Bronchial epithelial cell (primary cell): ENCODE results near the gene ADSS2. TPM values are rescaled to one million over a fixed set of nuclear protein-coding genes. Genes with fewer than 3 reads are reported as not detected.

Source experiments
- DNase-seq: peaks from one replicate; pipeline ENCODE4 v3.0.0-alpha.2; 2010; ENCODE audit warnings: low read depth
- FAIRE-seq: peaks from 2 replicates; lab custom pipeline; 2011; peaks lifted over from hg19 to GRCh38; lab: Jason Lieb, UNC
- H3K27me3 ChIP-seq: 2 replicates; pipeline ENCODE4 v1.5.1; 2011; ENCODE audit warnings: low read length; ENCODE audit not compliant: control insufficient read depth, insufficient read depth
- H3K36me3 ChIP-seq: 2 replicates; pipeline ENCODE4 v1.5.1; 2011; ENCODE audit warnings: low read length; ENCODE audit not compliant: control insufficient read depth, insufficient read depth
- H3K4me3 ChIP-seq: 2 replicates; pipeline ENCODE4 v1.5.1; 2011; ENCODE audit warnings: mild to moderate bottlenecking, low read depth, low read length, control low read depth
- total RNA-seq: library from RNA; depleted of rRNA; stranded (reverse); fragments of >200 nt; gene quantifications from 2 replicates; pipeline ENCODE4 v1.2.1, GENCODE V29; 2014
- TF ChIP-seq, protein P1 (sequence below): IDR thresholded peaks from 2 replicates; pipeline ENCODE4 v1.5.1; 2011; ENCODE audit warnings: mild to moderate bottlenecking, moderate library complexity, low read length, control low read depth, inconsistent platforms; ENCODE audit not compliant: insufficient read depth, severe bottlenecking

ADSS2 gene
- total RNA-seq, 1 donor from 2014 or later, result 40.8 TPM

DNA sequence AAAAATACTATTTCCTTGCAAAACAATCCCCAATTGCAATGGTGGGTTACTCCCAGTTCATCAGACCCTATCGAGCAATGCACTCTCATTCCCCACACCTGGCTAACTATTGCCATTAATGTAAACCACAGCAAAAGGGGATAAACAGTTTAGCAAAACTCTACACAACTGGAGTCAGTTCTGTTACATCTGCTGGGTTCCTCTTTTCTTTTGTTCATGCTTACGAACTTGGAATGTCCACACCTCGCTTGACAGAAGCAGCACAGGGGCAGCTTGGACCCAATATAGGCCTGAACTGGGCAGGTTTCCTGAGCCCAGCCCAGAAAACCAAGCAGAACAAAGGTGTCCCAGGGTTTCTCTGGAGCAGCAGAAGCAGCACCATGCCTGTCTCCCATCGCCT is 57.4 kb downstream of the ADSS2 start:
- TF ChIP-seq, protein P1, sequence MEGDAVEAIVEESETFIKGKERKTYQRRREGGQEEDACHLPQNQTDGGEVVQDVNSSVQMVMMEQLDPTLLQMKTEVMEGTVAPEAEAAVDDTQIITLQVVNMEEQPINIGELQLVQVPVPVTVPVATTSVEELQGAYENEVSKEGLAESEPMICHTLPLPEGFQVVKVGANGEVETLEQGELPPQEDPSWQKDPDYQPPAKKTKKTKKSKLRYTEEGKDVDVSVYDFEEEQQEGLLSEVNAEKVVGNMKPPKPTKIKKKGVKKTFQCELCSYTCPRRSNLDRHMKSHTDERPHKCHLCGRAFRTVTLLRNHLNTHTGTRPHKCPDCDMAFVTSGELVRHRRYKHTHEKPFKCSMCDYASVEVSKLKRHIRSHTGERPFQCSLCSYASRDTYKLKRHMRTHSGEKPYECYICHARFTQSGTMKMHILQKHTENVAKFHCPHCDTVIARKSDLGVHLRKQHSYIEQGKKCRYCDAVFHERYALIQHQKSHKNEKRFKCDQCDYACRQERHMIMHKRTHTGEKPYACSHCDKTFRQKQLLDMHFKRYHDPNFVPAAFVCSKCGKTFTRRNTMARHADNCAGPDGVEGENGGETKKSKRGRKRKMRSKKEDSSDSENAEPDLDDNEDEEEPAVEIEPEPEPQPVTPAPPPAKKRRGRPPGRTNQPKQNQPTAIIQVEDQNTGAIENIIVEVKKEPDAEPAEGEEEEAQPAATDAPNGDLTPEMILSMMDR, result no peak
- no peak overlapping the region for H3K4me3 ChIP-seq
- no peak for DNase-seq
- H3K36me3 ChIP-seq, result no peaks in the 10 kb centered on the region
- no peak for FAIRE-seq
- no peaks in the 10 kb centered on the region for H3K27me3 ChIP-seq

DNA sequence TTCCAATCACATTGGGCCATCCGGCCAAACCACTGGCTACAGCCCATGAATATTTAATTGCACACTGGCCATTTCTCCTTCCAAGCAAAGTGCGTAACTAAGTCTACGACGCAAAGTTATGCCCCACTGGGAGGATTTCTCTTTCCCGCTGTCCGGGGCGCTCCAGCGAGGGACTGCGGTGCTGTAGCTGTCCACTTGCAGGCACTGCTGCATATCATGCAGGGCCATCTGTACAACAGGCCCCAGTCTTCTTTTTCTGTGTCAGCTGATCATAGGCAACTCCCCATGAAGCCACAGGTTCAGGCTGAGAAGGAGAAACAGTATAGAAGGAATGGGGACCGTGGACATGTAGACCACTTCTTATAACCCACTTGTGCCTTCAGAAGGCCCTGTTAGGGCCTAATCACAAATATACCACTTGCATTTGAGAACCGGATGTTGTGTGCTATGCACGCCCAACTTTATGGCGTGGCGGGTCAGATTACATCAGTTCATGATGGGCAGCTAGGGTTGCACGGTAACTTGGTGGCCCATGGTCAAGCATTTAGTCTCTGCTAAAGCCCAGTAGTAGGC is 58.0 kb downstream of the ADSS2 start:
- TF ChIP-seq, protein P1, result no peak
- Histone ChIP-seq H3K4me3 (no peak overlapping the region), H3K36me3 (no peaks in the 10 kb centered on the region), H3K27me3 (no peaks in the 10 kb centered on the region)
- no peak for FAIRE-seq
- no peak for DNase-seq

DNA sequence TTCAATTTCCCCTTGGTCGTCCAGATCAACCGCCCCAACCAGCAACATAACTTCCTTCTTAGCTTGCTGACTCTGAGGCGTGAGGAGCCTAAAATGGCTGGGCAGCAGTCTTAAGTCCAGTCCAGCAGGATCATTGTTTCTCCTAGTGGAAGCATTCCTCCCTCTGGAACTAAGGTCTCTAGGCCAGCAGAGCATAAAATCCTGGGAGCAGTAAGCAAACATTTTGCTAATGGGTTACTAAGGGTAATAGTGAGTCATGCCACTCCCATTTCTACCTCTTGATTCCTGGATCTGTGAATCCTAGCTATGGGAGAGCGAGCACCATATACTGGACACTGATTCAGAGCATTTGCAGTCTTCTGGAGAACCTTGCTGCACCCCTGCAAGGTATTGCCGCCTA is 59.9 kb downstream of the ADSS2 start:
- no peaks in the 10 kb centered on the region for H3K36me3 ChIP-seq
- FAIRE-seq (peak; percentile 36), DNase-seq (peak; percentile 82)
- H3K27me3 ChIP-seq, result no peaks in the 10 kb centered on the region
- H3K4me3 ChIP-seq, result no peak overlapping the region
- TF ChIP-seq, protein P1, result no peak

DNA sequence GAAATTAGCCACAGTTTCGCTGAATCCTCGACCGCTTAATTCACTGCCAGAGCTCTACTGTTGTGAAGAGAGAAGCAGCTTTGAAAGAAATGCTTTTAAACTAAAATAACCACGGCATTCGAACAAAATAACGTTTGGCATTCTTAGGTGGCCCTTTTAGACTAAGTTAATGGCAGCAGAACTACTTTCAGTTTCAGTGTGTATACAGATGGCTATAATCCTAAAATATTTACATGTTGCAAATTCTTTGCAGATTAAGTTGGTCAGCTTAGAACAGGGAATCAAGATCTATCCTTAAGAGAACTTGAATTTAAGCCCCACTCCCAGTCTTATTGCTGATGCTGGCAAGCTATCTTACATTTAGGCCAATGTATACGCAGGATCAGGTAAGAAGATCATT is 62.7 kb downstream of the ADSS2 start:
- TF ChIP-seq, protein P1, result no peak
- FAIRE-seq (no peak), DNase-seq (no peak)
- Histone ChIP-seq H3K4me3 (no peak overlapping the region), H3K36me3 (no peaks in the 10 kb centered on the region), H3K27me3 (no peaks in the 10 kb centered on the region)

- H3K36me3 ChIP-seq, result no peaks in the 10 kb centered on the region
- FAIRE-seq, result no peak
Measured at GRCh38 chr1:244387415-244387814, 64.3 kb downstream of the ADSS2 start.

More at GRCh38 chr1:244387415-244387814, 64.3 kb downstream of the ADSS2 start:
- DNase-seq, result no peak
- TF ChIP-seq, protein P1, result no peak
- no peak overlapping the region for H3K4me3 ChIP-seq
- no peaks in the 10 kb centered on the region for H3K27me3 ChIP-seq
